A673 (cell line): ENCODE results near the gene SLC25A52. TPM values are rescaled to one million over a fixed set of nuclear protein-coding genes. Genes with fewer than 3 reads are reported as not detected.
"Not testable (repeated sequence)": the region's sequence is repeated elsewhere in the genome, so short reads cannot be mapped to it uniquely, and the experiment has no call there.

Experiments
- Bru-seq: library from RNA; stranded (reverse); fragments of 400-500 nt; gene quantifications from one replicate; lab custom pipeline; 2021; lab: Mats Ljungman, UMichigan
- BruChase-seq, 2 experiments: library from RNA; stranded (reverse); fragments of 400-500 nt; gene quantifications; one replicate each; lab custom pipeline; 2021; lab: Mats Ljungman, UMichigan
- BruUV-seq: library from RNA; stranded (reverse); fragments of 400-500 nt; replicated peaks from 2 replicates; lab custom pipeline; 2021; lab: Mats Ljungman, UMichigan
- CTCF ChIA-PET: fragments of 300-600 bp; sonication (Branson Sonifier 250); formaldehyde crosslinking; loops from one replicate; lab custom pipeline; 2022; ENCODE audit warnings: antibody characterized with exemption; lab: Charles Lee
- POLR2A ChIA-PET: fragments of 300-600 bp; sonication (Branson Sonifier 250); formaldehyde crosslinking; loops from one replicate; lab custom pipeline; 2022; ENCODE audit warnings: antibody characterized with exemption; ENCODE audit not compliant: low non-redundant PET; lab: Charles Lee
- DNase-seq: peaks from one replicate; pipeline ENCODE4 v3.0.0-alpha.2; 2015; ENCODE audit warnings: low spot score
- H3K27ac ChIP-seq: fragments of 200-600 bp; sonication (generic); 2 replicates; pipeline ENCODE4 v1.5.1; 2016; ENCODE audit warnings: mixed run types, low read depth, mild to moderate bottlenecking, mixed read lengths, antibody characterized with exemption, low read length; ENCODE audit not compliant: poor library complexity, severe bottlenecking
- H3K27me3 ChIP-seq: fragments of 200-600 bp; sonication (generic); replicated peaks from 2 replicates; pipeline ENCODE4 v1.6.1; 2017; ENCODE audit warnings: mixed run types, low read depth, mild to moderate bottlenecking, mixed read lengths, antibody characterized with exemption, low read length; ENCODE audit not compliant: insufficient read depth, poor library complexity
- H3K36me3 ChIP-seq: fragments of 200-600 bp; sonication (generic); 2 replicates; pipeline ENCODE4 v1.6.1; 2016; ENCODE audit warnings: mixed run types, mild to moderate bottlenecking, mixed read lengths, antibody characterized with exemption, low read length; ENCODE audit not compliant: insufficient read depth, poor library complexity, severe bottlenecking
- H3K4me1 ChIP-seq: fragments of 200-600 bp; sonication (generic); 2 replicates; pipeline ENCODE4 v1.6.1; 2017; ENCODE audit warnings: mixed run types, mild to moderate bottlenecking, mixed read lengths, antibody characterized with exemption, low read length; ENCODE audit not compliant: insufficient read depth, poor library complexity, severe bottlenecking
- H3K4me3 ChIP-seq: fragments of 200-600 bp; sonication (generic); 2 replicates; pipeline ENCODE4 v1.5.1; 2016; ENCODE audit warnings: low read depth, mixed run types, mild to moderate bottlenecking, mixed read lengths, low read length; ENCODE audit not compliant: poor library complexity, severe bottlenecking
- H3K9me3 ChIP-seq: fragments of 200-600 bp; sonication (generic); 2 replicates; pipeline ENCODE4 v1.6.1; 2016; ENCODE audit warnings: mixed run types, low read depth, mild to moderate bottlenecking, mixed read lengths, antibody characterized with exemption, low read length; ENCODE audit not compliant: poor library complexity, severe bottlenecking
- CTCF ChIP-seq: fragments of 300-800, 200-600 bp; sonication (generic); conservative IDR thresholded peaks from 2 replicates; pipeline ENCODE4 v1.5.1; 2017; ENCODE audit warnings: low read depth, mild to moderate bottlenecking, antibody characterized with exemption, low read length, moderate library complexity, mixed read lengths
- EZH2 ChIP-seq: fragments of 200-600 bp; sonication (generic); IDR thresholded peaks from 2 replicates; pipeline ENCODE4 v1.6.1; 2017; ENCODE audit warnings: borderline replicate concordance, low read depth, mild to moderate bottlenecking, mixed read lengths, antibody characterized with exemption, low read length; ENCODE audit not compliant: poor library complexity, severe bottlenecking
- intact Hi-C: fragments of 100-400 bp; cut with micrococcal nuclease; formaldehyde crosslinking; loops from one replicate; pipeline ENCODE4 v1.10.0; 2022; ENCODE audit not compliant: unreplicated experiment
- long read RNA-seq: library from polyadenylated mRNA; stranded (forward); transcript quantifications from one replicate; pipeline ENCODE4 v2.0.0, GENCODE V29; 2022
- total RNA-seq: library from RNA; stranded (reverse); gene quantifications from 2 replicates; pipeline ENCODE4 v1.2.3, GENCODE V29; 2021

SLC25A52 gene
- total RNA-seq (not detected in 2 replicates), Bru-seq, nascent RNA (percentile 26 among the genes with signal in this experiment), BruChase-seq, experiment 1, labeled RNA remaining after a 2-hour chase (percentile 35 among the genes with signal in this experiment), BruChase-seq, experiment 2, labeled RNA remaining after a 6-hour chase (percentile 25 among the genes with signal in this experiment)
- long read RNA-seq: 0 reads

- H3K9me3 ChIP-seq: no peaks in the 10 kb centered on the region
- H3K4me1 ChIP-seq: no peaks in the 10 kb centered on the region
- ChIA-PET POLR2A (no interaction called here), CTCF (no interaction called here)
- H3K36me3 ChIP-seq: no peaks in the 10 kb centered on the region
- H3K27ac ChIP-seq: no peak within 1 kb of the TSS
- no peak for DNase-seq
- H3K4me3 ChIP-seq: no peak within 1 kb of the TSS
- no TSS peak for BruUV-seq
- H3K27me3 ChIP-seq: peaks cover 20% of the 10 kb centered on the region
- TF ChIP-seq EZH2 (no peak), CTCF (no peak)
- intact Hi-C loops: no loop called here
These were observed at the start of gene SLC25A52 for GRCh38 chr18:31760695-31761094. TSS of gene SLC25A52 (minus strand) at chr18:31760880. CDS start at chr18:31760661, 219 bp downstream.

- H3K4me1 ChIP-seq, H3K36me3 ChIP-seq, H3K27me3 ChIP-seq, DNase-seq, BruUV-seq, H3K4me3 ChIP-seq, CTCF ChIA-PET, intact Hi-C loops, H3K9me3 ChIP-seq, POLR2A ChIA-PET, H3K27ac ChIP-seq: not testable (repeated sequence)
These were observed 48.4 kb upstream of the SLC25A52 start for GRCh38 chr18:31809049-31809448.

GRCh38 chr18:31801078-31801477 lies 40.4 kb upstream of the SLC25A52 start:
- no peak for DNase-seq
- ChIA-PET CTCF (no interaction called here), POLR2A (no interaction called here)
- Histone ChIP-seq H3K27ac (no peak overlapping the region), H3K27me3 (peaks cover 4% of the 10 kb centered on the region), H3K4me1 (no peaks in the 10 kb centered on the region), H3K9me3 (no peaks in the 10 kb centered on the region), H3K4me3 (no peak overlapping the region), H3K36me3 (no peaks in the 10 kb centered on the region)
- BruUV-seq: no TSS peak
- intact Hi-C loops: no loop called here
- TF ChIP-seq CTCF: no peak
- TF ChIP-seq EZH2: no peak

- BruUV-seq, DNase-seq, H3K4me1 ChIP-seq, POLR2A ChIA-PET, intact Hi-C loops, H3K27ac ChIP-seq, H3K9me3 ChIP-seq, H3K36me3 ChIP-seq, CTCF ChIA-PET, H3K27me3 ChIP-seq, H3K4me3 ChIP-seq: not testable (repeated sequence)
These were observed 38.6 kb upstream of the SLC25A52 start for GRCh38 chr18:31799257-31799656.
